ENCODE measurements around the gene RNPEPL1. TPM values are rescaled to one million over a fixed set of nuclear protein-coding genes. Genes with fewer than 3 reads are reported as not detected.
"Not testable (repeated sequence)": the region's sequence is repeated elsewhere in the genome, so short reads cannot be mapped to it uniquely, and the experiment has no call there.

RNPEPL1 gene
- total and polyA plus RNA-seq, 7 donors: 23.1 to 136 (median 64.3) TPM

- no peak for DNase-seq
- Histone ChIP-seq H3K4me1 (peaks cover 0 to 15% (median 14%) of the 10 kb centered on the region in 4 donors), H3K27ac (no peak overlapping the region), H3K9me3 (peaks cover 0 to 4% (median 0%) of the 10 kb centered on the region in 4 donors), H3K4me3 (no peak overlapping the region), H3K36me3 (peaks cover 0 to 23% (median 3%) of the 10 kb centered on the region in 4 donors), H3K27me3 (peaks cover 0 to 25% (median 16%) of the 10 kb centered on the region in 3 donors)
- intact Hi-C loops (cut with DNase I): no loop called here
- no peak for TF ChIP-seq EP300 (IDR thresholded peaks at IDR 0.05)
- no peak for TF ChIP-seq POLR2A (IDR thresholded peaks at IDR 0.05)
- WGBS, 2 donors: 94 to 96% methylated on average over 12 of the region's 12 CpGs
Observed at GRCh38 chr2:240520974-240521350, 47.3 kb upstream of the RNPEPL1 start.

- intact Hi-C loops (cut with DNase I); H3K4me3 ChIP-seq; DNase-seq; H3K9me3 ChIP-seq; H3K27ac ChIP-seq: not testable (repeated sequence)
- Histone ChIP-seq H3K4me1 (peaks cover 0 to 15% (median 14%) of the 10 kb centered on the region in 4 donors), H3K27me3 (peaks cover 0 to 25% (median 16%) of the 10 kb centered on the region in 3 donors), H3K36me3 (peaks cover 0 to 23% (median 3%) of the 10 kb centered on the region in 4 donors)
- 97% methylated on average over 5 of the region's 5 CpGs for WGBS, 2 donors
Observed at GRCh38 chr2:240521885-240522284, 46.4 kb upstream of the RNPEPL1 start.

GRCh38 chr2:240522406-240522805, 45.9 kb upstream of the RNPEPL1 start:
- Histone ChIP-seq H3K9me3 (peaks cover 0 to 4% (median 0%) of the 10 kb centered on the region in 4 donors), H3K4me3 (no peak overlapping the region), H3K27ac (no peak overlapping the region), H3K27me3 (peaks cover 0 to 23% (median 16%) of the 10 kb centered on the region in 3 donors), H3K36me3 (peaks cover 0 to 23% (median 3%) of the 10 kb centered on the region in 4 donors), H3K4me1 (peaks cover 0 to 15% (median 14%) of the 10 kb centered on the region in 4 donors)
- intact Hi-C loops (cut with DNase I): no loop called here
- 96 to 97% methylated on average over 12 of the region's 12 CpGs for WGBS, 2 donors
- TF ChIP-seq CTCF (IDR thresholded peaks at IDR 0.05) (no peak), POLR2AphosphoS5 (IDR thresholded peaks at IDR 0.05) (no peak), EP300 (IDR thresholded peaks at IDR 0.05) (no peak), POLR2A (IDR thresholded peaks at IDR 0.05) (no peak)
- no peak for DNase-seq

- no peak for TF ChIP-seq POLR2AphosphoS5 (IDR thresholded peaks at IDR 0.05)
- TF ChIP-seq EP300 (IDR thresholded peaks at IDR 0.05): no peak
- no peak for TF ChIP-seq CTCF (IDR thresholded peaks at IDR 0.05)
- no peak for TF ChIP-seq POLR2A (IDR thresholded peaks at IDR 0.05)
- H3K9me3 ChIP-seq: peaks cover 0 to 4% (median 0%) of the 10 kb centered on the region in 4 donors
- no peak overlapping the region for H3K4me3 ChIP-seq
- no peak overlapping the region for H3K27ac ChIP-seq
- peaks cover 0 to 25% (median 3%) of the 10 kb centered on the region in 4 donors for H3K36me3 ChIP-seq
- peaks cover 0 to 15% (median 14%) of the 10 kb centered on the region in 4 donors for H3K4me1 ChIP-seq
- WGBS, 2 donors: 96 to 97% methylated on average over 32 of the region's 32 CpGs
- intact Hi-C loops (cut with DNase I): no loop called here
- no peak for DNase-seq
- peaks cover 0 to 20% (median 16%) of the 10 kb centered on the region in 3 donors for H3K27me3 ChIP-seq
Observed at GRCh38 chr2:240523451-240524281, 44.6 kb upstream of the RNPEPL1 start.

- TF ChIP-seq POLR2AphosphoS5 (IDR thresholded peaks at IDR 0.05) (no peak), CTCF (IDR thresholded peaks at IDR 0.05) (no peak), POLR2A (IDR thresholded peaks at IDR 0.05) (no peak), EP300 (IDR thresholded peaks at IDR 0.05) (no peak)
- Histone ChIP-seq H3K27ac (no peak overlapping the region), H3K4me1 (peaks cover 0 to 5% (median 4%) of the 10 kb centered on the region in 4 donors), H3K4me3 (no peak overlapping the region), H3K36me3 (peaks cover 0 to 30% (median 3%) of the 10 kb centered on the region in 4 donors), H3K9me3 (peaks cover 0 to 4% (median 0%) of the 10 kb centered on the region in 4 donors), H3K27me3 (peaks cover 0 to 18% (median 12%) of the 10 kb centered on the region in 3 donors)
- no peak for DNase-seq
- intact Hi-C loops (cut with DNase I): no loop called here
- WGBS, 2 donors: 80 to 93% methylated on average over 8 of the region's 8 CpGs
Observed at GRCh38 chr2:240524963-240525718, 43.1 kb upstream of the RNPEPL1 start.

Measured in sigmoid colon (tissue), 7 donors.